HepG2 (cell line): Measurements from ENCODE around the gene POLN.

ENCODE experiments used
- EP300 ChIP-seq, 3 experiments: sonication (generic) in 1 of 3; formaldehyde crosslinking in 1 of 3; IDR thresholded peaks; 2 replicates each; pipeline versions ENCODE4 v1.5.1 to v1.6.1; 2011 to 2020; ENCODE audit warnings: low read depth in 2 of 3, low read length in 2 of 3, borderline replicate concordance in 1 of 3, improper control_type of control experiment in 1 of 3, mild to moderate bottlenecking in 1 of 3, missing genetic modification reagents in 1 of 3, moderate library complexity in 1 of 3
- FOXA3 ChIP-seq: IDR thresholded peaks from 2 replicates; pipeline ENCODE4 v1.6.1; 2016; ENCODE audit warnings: missing genetic modification reagents, missing compliant biosample characterization
- FOXJ3 ChIP-seq: sonication (generic); formaldehyde crosslinking; IDR thresholded peaks from 2 replicates; pipeline ENCODE4 v1.4.0; 2020; ENCODE audit warnings: missing genetic modification reagents, mild to moderate bottlenecking, borderline replicate concordance
- HNF4A ChIP-seq: sonication (generic); formaldehyde crosslinking; IDR thresholded peaks from 2 replicates; pipeline ENCODE4 v1.4.0; 2020; ENCODE audit warnings: missing genetic modification reagents
- HOXD1 ChIP-seq: sonication (generic); formaldehyde crosslinking; IDR thresholded peaks from 2 replicates; pipeline ENCODE4 v1.5.0; 2020; ENCODE audit warnings: missing genetic modification reagents
- NR1H2 ChIP-seq: sonication (generic); formaldehyde crosslinking; IDR thresholded peaks from 2 replicates; pipeline ENCODE4 v1.8.1; 2022; ENCODE audit warnings: low read depth, missing genetic modification reagents, borderline replicate concordance
- REPIN1 ChIP-seq: sonication (generic); formaldehyde crosslinking; IDR thresholded peaks from 2 replicates; pipeline ENCODE4 v1.8.0; 2022; ENCODE audit warnings: missing genetic modification reagents, low read depth, mild to moderate bottlenecking, borderline replicate concordance
- TF ChIP-seq, protein P1 (sequence below): sonication (generic); formaldehyde crosslinking; IDR thresholded peaks from 2 replicates; pipeline ENCODE4 v1.8.0; 2022; ENCODE audit warnings: low read depth, missing genetic modification reagents
- TF ChIP-seq, protein P2 (sequence below), 2 experiments: fragments of 450-650 bp in 1 of 2; sonication (generic) in 1 of 2; formaldehyde crosslinking in 1 of 2; IDR thresholded peaks; 2 replicates each; pipeline versions ENCODE4 v1.6.1 to v1.8.0; 2016 to 2022; ENCODE audit warnings: antibody characterized with exemption in 1 of 2, mild to moderate bottlenecking in 1 of 2, missing genetic modification reagents in 1 of 2
- TF ChIP-seq, protein P3 (sequence below): sonication (generic); formaldehyde crosslinking; IDR thresholded peaks from 2 replicates; pipeline ENCODE4 v1.5.0; 2020; ENCODE audit warnings: mild to moderate bottlenecking, missing genetic modification reagents, moderate library complexity

DNA sequence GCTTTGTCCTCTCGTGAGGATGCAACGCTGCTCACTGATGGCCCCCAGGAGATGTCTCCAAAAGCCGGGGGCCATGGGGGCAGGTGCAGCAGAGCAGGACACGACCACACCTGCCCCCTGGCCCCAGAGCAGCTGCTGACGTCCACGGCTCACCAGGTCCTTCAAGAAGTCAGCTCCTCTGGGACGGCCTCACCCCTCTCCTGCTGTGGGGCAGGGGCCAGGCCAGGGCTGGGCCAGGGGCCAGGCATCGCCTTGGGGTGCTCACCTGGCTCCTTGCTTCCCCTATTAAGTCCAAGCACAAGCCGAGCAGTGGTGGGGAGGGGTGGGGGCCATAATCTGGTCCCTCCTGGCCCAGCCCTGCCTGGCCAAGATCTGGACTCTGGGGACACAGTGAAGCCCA is 48.6 kb upstream of the POLN start:
- TF ChIP-seq FOXJ3 (CRISPR knock-in tag) (no peak), FOXA3 (CRISPR knock-in tag) (no peak), NR1H2 (no peak), REPIN1 (no peak), EP300 (IDR thresholded peaks at IDR 0.05; ENCODE audit: low read depth in 2 of 2, low read length in 2 of 2) (no peak), EP300 (CRISPR knock-in tag; IDR thresholded peaks at IDR 0.05; ENCODE audit: borderline replicate concordance) (no peak), HOXD1 (CRISPR knock-in tag) (no peak), HNF4A (CRISPR knock-in tag) (no peak)
- TF ChIP-seq, protein P1, sequence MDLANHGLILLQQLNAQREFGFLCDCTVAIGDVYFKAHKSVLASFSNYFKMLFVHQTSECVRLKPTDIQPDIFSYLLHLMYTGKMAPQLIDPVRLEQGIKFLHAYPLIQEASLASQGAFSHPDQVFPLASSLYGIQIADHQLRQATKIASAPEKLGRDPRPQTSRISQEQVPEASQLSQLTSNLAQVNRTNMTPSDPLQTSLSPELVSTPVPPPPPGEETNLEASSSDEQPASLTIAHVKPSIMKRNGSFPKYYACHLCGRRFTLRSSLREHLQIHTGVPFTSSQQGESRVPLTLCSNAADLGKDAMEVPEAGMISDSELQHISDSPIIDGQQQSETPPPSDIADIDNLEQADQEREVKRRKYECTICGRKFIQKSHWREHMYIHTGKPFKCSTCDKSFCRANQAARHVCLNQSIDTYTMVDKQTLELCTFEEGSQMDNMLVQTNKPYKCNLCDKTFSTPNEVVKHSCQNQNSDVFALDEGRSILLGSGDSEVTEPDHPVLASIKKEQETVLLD (CRISPR knock-in tag), result no peak
- TF ChIP-seq, protein P2, sequence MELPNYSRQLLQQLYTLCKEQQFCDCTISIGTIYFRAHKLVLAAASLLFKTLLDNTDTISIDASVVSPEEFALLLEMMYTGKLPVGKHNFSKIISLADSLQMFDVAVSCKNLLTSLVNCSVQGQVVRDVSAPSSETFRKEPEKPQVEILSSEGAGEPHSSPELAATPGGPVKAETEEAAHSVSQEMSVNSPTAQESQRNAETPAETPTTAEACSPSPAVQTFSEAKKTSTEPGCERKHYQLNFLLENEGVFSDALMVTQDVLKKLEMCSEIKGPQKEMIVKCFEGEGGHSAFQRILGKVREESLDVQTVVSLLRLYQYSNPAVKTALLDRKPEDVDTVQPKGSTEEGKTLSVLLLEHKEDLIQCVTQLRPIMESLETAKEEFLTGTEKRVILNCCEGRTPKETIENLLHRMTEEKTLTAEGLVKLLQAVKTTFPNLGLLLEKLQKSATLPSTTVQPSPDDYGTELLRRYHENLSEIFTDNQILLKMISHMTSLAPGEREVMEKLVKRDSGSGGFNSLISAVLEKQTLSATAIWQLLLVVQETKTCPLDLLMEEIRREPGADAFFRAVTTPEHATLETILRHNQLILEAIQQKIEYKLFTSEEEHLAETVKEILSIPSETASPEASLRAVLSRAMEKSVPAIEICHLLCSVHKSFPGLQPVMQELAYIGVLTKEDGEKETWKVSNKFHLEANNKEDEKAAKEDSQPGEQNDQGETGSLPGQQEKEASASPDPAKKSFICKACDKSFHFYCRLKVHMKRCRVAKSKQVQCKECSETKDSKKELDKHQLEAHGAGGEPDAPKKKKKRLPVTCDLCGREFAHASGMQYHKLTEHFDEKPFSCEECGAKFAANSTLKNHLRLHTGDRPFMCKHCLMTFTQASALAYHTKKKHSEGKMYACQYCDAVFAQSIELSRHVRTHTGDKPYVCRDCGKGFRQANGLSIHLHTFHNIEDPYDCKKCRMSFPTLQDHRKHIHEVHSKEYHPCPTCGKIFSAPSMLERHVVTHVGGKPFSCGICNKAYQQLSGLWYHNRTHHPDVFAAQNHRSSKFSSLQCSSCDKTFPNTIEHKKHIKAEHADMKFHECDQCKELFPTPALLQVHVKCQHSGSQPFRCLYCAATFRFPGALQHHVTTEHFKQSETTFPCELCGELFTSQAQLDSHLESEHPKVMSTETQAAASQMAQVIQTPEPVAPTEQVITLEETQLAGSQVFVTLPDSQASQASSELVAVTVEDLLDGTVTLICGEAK (IDR thresholded peaks at IDR 0.05), result no peak
- TF ChIP-seq, protein P2 (CRISPR knock-in tag; IDR thresholded peaks at IDR 0.05), result no peak
- TF ChIP-seq, protein P3, sequence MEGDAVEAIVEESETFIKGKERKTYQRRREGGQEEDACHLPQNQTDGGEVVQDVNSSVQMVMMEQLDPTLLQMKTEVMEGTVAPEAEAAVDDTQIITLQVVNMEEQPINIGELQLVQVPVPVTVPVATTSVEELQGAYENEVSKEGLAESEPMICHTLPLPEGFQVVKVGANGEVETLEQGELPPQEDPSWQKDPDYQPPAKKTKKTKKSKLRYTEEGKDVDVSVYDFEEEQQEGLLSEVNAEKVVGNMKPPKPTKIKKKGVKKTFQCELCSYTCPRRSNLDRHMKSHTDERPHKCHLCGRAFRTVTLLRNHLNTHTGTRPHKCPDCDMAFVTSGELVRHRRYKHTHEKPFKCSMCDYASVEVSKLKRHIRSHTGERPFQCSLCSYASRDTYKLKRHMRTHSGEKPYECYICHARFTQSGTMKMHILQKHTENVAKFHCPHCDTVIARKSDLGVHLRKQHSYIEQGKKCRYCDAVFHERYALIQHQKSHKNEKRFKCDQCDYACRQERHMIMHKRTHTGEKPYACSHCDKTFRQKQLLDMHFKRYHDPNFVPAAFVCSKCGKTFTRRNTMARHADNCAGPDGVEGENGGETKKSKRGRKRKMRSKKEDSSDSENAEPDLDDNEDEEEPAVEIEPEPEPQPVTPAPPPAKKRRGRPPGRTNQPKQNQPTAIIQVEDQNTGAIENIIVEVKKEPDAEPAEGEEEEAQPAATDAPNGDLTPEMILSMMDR (CRISPR knock-in tag), result no peak
